Spleen (tissue), 7 donors: Measurements from ENCODE around the gene TEF.

ENCODE experiments used
- POLR2AphosphoS5 ChIP-seq, 3 donors: sonication (generic); formaldehyde crosslinking; IDR thresholded peaks; one replicate each; pipeline ENCODE4 v1.5.1; 2017; ENCODE audit warnings: antibody characterized with exemption in 3 of 3
- TF ChIP-seq, protein P1 (sequence below), 11 experiments: fragments of 200-600 bp in 7 of 11; fragments of 450-650 bp in 4 of 11; sonication (generic) in 4 of 11; IDR thresholded peaks in 8 of 11; conservative IDR thresholded peaks in 3 of 11; 1 replicate in 7 of 11; 2 replicates in 4 of 11; pipeline versions ENCODE4 v1.4.0 to v1.8.0; 2016 to 2021; ENCODE audit warnings: antibody characterized with exemption in 11 of 11, inconsistent platforms in 4 of 11, mild to moderate bottlenecking in 1 of 11
- donor health status: DM: no; HTN: no; CAD: no; lungs with moderate emphysema.
- donor health status: DM: no; HTN: no; CAD: no.
- donor health status: DM: no; HTN: no; CAD: no.

DNA sequence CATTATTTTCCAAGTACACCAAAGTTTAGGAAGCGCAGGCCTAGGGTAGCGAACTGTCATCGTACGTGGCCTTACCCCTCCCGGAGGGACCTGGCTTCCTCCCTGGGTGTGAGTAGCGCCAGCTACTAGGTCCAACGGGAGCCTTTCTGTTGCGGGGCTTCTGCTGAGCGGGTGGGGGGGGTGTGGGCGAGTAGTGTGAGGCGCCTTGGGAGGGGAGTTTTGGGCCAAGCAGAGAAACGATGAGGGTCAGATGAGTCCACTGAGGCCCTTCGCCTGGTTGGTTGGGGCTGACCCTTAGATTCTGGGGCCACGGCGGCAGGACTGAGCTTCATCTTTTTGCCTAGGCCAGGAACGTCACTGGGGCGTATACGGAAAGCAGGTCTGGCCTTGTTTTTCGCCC lies 868 bp downstream of the TEF start:
- no peak for TF ChIP-seq POLR2AphosphoS5 (IDR thresholded peaks at IDR 0.05)
- TF ChIP-seq, protein P1, sequence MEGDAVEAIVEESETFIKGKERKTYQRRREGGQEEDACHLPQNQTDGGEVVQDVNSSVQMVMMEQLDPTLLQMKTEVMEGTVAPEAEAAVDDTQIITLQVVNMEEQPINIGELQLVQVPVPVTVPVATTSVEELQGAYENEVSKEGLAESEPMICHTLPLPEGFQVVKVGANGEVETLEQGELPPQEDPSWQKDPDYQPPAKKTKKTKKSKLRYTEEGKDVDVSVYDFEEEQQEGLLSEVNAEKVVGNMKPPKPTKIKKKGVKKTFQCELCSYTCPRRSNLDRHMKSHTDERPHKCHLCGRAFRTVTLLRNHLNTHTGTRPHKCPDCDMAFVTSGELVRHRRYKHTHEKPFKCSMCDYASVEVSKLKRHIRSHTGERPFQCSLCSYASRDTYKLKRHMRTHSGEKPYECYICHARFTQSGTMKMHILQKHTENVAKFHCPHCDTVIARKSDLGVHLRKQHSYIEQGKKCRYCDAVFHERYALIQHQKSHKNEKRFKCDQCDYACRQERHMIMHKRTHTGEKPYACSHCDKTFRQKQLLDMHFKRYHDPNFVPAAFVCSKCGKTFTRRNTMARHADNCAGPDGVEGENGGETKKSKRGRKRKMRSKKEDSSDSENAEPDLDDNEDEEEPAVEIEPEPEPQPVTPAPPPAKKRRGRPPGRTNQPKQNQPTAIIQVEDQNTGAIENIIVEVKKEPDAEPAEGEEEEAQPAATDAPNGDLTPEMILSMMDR (IDR thresholded peaks at IDR 0.05 in 8 of 11, conservative IDR thresholded peaks at IDR 0.05 in 3 of 11), result no peak
